Mammary epithelial cell (primary cell): ENCODE data around the gene ATP8B4.

Experiments used
- CTCF ChIP-seq, 2 donors: IDR thresholded peaks in 1 of 2; conservative IDR thresholded peaks in 1 of 2; 2 replicates each; pipeline ENCODE4 v1.5.1; 2011 to 2012; ENCODE audit warnings: inconsistent platforms in 2 of 2, low read length in 2 of 2, mild to moderate bottlenecking in 2 of 2, control low read depth in 1 of 2, low read depth in 1 of 2; ENCODE audit not compliant: insufficient read depth in 1 of 2; ENCODE audit errors: extremely low read depth in 1 of 2
- EZH2 ChIP-seq: IDR thresholded peaks from 2 replicates; pipeline ENCODE4 v1.6.1; 2012; ENCODE audit warnings: low read length, inconsistent platforms, borderline replicate concordance

GRCh38 chr15:49895347-49896223 lies 223.4 kb downstream of the ATP8B4 start:
- TF ChIP-seq CTCF (conservative IDR thresholded peaks at IDR 0.05 in 1 of 2, IDR thresholded peaks at IDR 0.05 in 1 of 2; ENCODE audit: extremely low read depth in 1 of 2, insufficient read depth in 1 of 2, low read depth in 1 of 2, low read length in 2 of 2) (no peak), EZH2 (no peak)
